ENCODE measurements around the gene TMEM198. TPM values are rescaled to one million over a fixed set of nuclear protein-coding genes. Genes with fewer than 3 reads are reported as not detected.

The TMEM198 gene
- polyA plus RNA-seq, 1 donor (not counting 4 experiments of a cell fraction or from before 2014, with no cell fraction given) = 0.81 TPM

GRCh38 chr2:219571311-219572236 is 27.7 kb downstream of the TMEM198 start, which contains the start of gene OBSL1:
OBSL1 (minus strand) TSS chr2:219571539; CDS start chr2:219571232, 307 bp downstream.
- H3K9ac ChIP-seq (ENCODE audit: control insufficient read depth, extremely low read depth, insufficient read depth, low read length) = peak within 1 kb of the TSS; percentile 65
- FAIRE-seq = peak; percentile 90

GRCh38 chr2:219572237-219573001 is 28.6 kb downstream of the TMEM198 start, which contains the start of gene INHA:
INHA (plus strand) TSS chr2:219572310; CDS start chr2:219572375, 65 bp downstream.
- H3K9me3 ChIP-seq (ENCODE audit: control insufficient read depth, low read depth, low read length) = no peaks in the 10 kb centered on the region
- H4K20me1 ChIP-seq (ENCODE audit: control insufficient read depth, extremely low read depth, insufficient read depth, low read length) = no peaks in the 10 kb centered on the region
- dilution Hi-C loops (cut with MboI; ENCODE audit: extremely low pct_ligation_motif_present, low sequenced_read_pairs) = no loop called here
- peaks cover 8% of the 10 kb centered on the region for H3K4me1 ChIP-seq (ENCODE audit: control insufficient read depth, extremely low read depth, insufficient read depth, low read length)
- peaks cover 6% of the 10 kb centered on the region for H3K27me3 ChIP-seq (ENCODE audit: control insufficient read depth, extremely low read depth, insufficient read depth, low read length)
- no peak for DNase-seq (ENCODE audit: low read depth, low spot score)
- H3K9ac ChIP-seq (ENCODE audit: control insufficient read depth, extremely low read depth, insufficient read depth, low read length) = peak within 1 kb of the TSS; percentile 65
- H2AFZ ChIP-seq (ENCODE audit: control insufficient read depth, low read length) = peak within 1 kb of the TSS; percentile 30
- H3K4me3 ChIP-seq (ENCODE audit: control insufficient read depth in 2 of 3, extremely low read depth in 1 of 3, insufficient read depth in 2 of 3, low read depth in 1 of 3, low read length in 3 of 3) = peak within 1 kb of the TSS; percentile 43 to 67 (median 50)
- H3K9me1 ChIP-seq (ENCODE audit: control insufficient read depth, extremely low read depth, insufficient read depth, low read length) = no peaks in the 10 kb centered on the region
- H3K27ac ChIP-seq (ENCODE audit: control insufficient read depth, insufficient read depth, low read length) = no peak within 1 kb of the TSS
- H3K4me2 ChIP-seq (ENCODE audit: control insufficient read depth, extremely low read depth, insufficient read depth, low read depth, low read length) = peak within 1 kb of the TSS; percentile 81
- H3K79me2 ChIP-seq (ENCODE audit: control insufficient read depth, insufficient read depth, low read length) = no peaks in the 10 kb centered on the region
- FAIRE-seq = no peak
- no peak for TF ChIP-seq EZH2 (IDR thresholded peaks at IDR 0.05; ENCODE audit: low read length)
- TF ChIP-seq CTCF (optimal IDR thresholded peaks at IDR 0.05 in 1 of 3, IDR thresholded peaks at IDR 0.05 in 1 of 3, conservative IDR thresholded peaks at IDR 0.05 in 1 of 3; ENCODE audit: extremely low read depth in 1 of 3, insufficient read depth in 2 of 3, low read length in 3 of 3) = no peak
- H3K36me3 ChIP-seq (ENCODE audit: control insufficient read depth in 2 of 2, extremely low read depth in 1 of 2, insufficient read depth in 2 of 2, low read length in 2 of 2) = no peaks in the 10 kb centered on the region

More at GRCh38 chr2:219571311-219572236, 27.7 kb downstream of the TMEM198 start, which contains the start of gene OBSL1:
- Histone ChIP-seq H3K4me1 (ENCODE audit: control insufficient read depth, extremely low read depth, insufficient read depth, low read length) (peaks cover 8% of the 10 kb centered on the region), H2AFZ (ENCODE audit: control insufficient read depth, low read length) (peak within 1 kb of the TSS; percentile 63), H3K27ac (ENCODE audit: control insufficient read depth, insufficient read depth, low read length) (no peak within 1 kb of the TSS), H3K4me3 (ENCODE audit: control insufficient read depth in 2 of 3, extremely low read depth in 1 of 3, insufficient read depth in 2 of 3, low read depth in 1 of 3, low read length in 3 of 3) (peak within 1 kb of the TSS; percentile 50 to 67 (median 54)), H3K36me3 (ENCODE audit: control insufficient read depth in 2 of 2, extremely low read depth in 1 of 2, insufficient read depth in 2 of 2, low read length in 2 of 2) (no peaks in the 10 kb centered on the region), H4K20me1 (ENCODE audit: control insufficient read depth, extremely low read depth, insufficient read depth, low read length) (no peaks in the 10 kb centered on the region), H3K9me3 (ENCODE audit: control insufficient read depth, low read depth, low read length) (no peaks in the 10 kb centered on the region), H3K27me3 (ENCODE audit: control insufficient read depth, extremely low read depth, insufficient read depth, low read length) (no peaks in the 10 kb centered on the region), H3K4me2 (ENCODE audit: control insufficient read depth, extremely low read depth, insufficient read depth, low read depth, low read length) (peak within 1 kb of the TSS; percentile 81), H3K79me2 (ENCODE audit: control insufficient read depth, insufficient read depth, low read length) (no peaks in the 10 kb centered on the region), H3K9me1 (ENCODE audit: control insufficient read depth, extremely low read depth, insufficient read depth, low read length) (no peaks in the 10 kb centered on the region)
- TF ChIP-seq CTCF (optimal IDR thresholded peaks at IDR 0.05 in 1 of 3, IDR thresholded peaks at IDR 0.05 in 1 of 3, conservative IDR thresholded peaks at IDR 0.05 in 1 of 3; ENCODE audit: extremely low read depth in 1 of 3, insufficient read depth in 2 of 3, low read length in 3 of 3) (peak in 1 of 3 experiments; percentile 5), EZH2 (IDR thresholded peaks at IDR 0.05; ENCODE audit: low read length) (no peak)
- peak; percentile 78 for DNase-seq (ENCODE audit: low read depth, low spot score)
- dilution Hi-C loops (cut with MboI; ENCODE audit: extremely low pct_ligation_motif_present, low sequenced_read_pairs) = no loop called here

Data from keratinocyte (primary cell).